Measurements from ENCODE around the gene REXO1. TPM values are rescaled to one million over a fixed set of nuclear protein-coding genes. Genes with fewer than 3 reads are reported as not detected.

The REXO1 gene
- total and polyA plus RNA-seq, 2 of the 13 experiments (the other 11 are each of a cell fraction or from before 2014, with no cell fraction given): 5.0 to 11.2 TPM

DNA sequence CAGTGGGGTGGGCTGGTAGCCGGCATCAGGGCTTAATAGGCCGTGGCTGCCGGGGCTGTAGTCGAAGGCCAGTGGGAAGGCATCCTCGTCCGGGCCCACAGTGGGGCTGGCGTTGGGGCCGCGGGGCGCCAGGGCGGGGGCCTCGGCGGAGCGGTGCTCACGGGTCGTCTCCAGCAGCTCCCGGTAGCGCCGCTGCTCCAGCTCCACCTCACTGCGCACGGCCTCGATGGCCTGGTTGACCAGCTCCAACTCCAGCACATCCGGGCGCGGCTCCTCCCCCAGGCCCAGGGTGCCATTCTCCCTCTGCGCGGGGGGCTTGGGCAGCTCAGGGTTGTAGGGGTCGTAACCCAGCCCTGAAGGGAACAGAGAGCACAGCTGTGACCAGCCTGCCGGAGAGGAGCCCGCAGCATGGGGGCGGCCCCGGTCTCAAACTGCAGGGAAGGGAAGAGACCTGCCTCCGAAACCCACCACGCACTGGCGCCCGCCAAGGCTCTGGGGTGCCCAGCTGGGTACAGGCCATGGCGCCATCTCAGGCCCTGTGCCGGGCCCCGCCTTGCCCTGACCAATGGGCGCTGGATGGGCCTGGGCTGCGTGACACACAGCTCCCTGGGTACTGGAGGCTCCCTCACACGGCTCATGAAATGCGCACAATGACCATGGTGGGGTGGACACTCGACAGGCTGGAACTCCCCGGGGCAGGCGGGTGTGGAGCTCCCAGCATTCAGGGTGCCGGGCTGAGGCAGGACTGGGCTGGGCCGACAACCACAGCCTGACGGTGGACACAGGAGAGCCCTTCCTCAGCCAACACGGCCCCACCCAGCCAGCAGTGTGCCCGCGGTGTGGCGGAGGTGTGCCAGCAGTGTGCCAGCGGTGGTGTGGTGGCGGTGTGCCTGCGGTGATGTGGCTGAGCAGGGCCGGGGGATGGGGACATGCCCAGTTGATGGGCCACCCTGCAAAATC lies 19.7 kb downstream of the REXO1 start:
- 98% methylated on average over 20 of the region's 57 CpGs for WGBS (ENCODE audit: low lambda C conversion rate)
- H3K27ac ChIP-seq (ENCODE audit: extremely low read length, insufficient read depth, low read length): no peak overlapping the region
- peaks cover 8 to 23% of the 10 kb centered on the region in 2 experiments; a peak in 4 of 5 replicates for H3K36me3 ChIP-seq (replicated peaks in 1 of 2; ENCODE audit: control insufficient read depth in 1 of 2, insufficient read depth in 2 of 2, low read length in 2 of 2)
- H3K4me1 ChIP-seq (ENCODE audit: insufficient read depth, low read length): no peaks in the 10 kb centered on the region
- FAIRE-seq: no peak
- BruUV-seq (replicated peaks): no TSS peak
- ChIA-PET CTCF (ENCODE audit: low intra/inter-chr PET ratio, low total read pairs) (no interaction called here), POLR2A (interaction anchor here (2.1 kb wide), 1 partner anchor 10 kb away, joined by 6 read pairs; no protein-coding TSS in a partner anchor)
- no peak for ATAC-seq
- intact Hi-C loops (cut with micrococcal nuclease; ENCODE audit: unreplicated experiment) (no loop called here), in situ Hi-C loops (cut with HindIII; ENCODE audit: extremely low pct_ligation_motif_present, low pct_unique_long_range_greater_than_20kb) (no loop called here)
- no peaks in the 10 kb centered on the region for H3K27me3 ChIP-seq (ENCODE audit: control insufficient read depth in 1 of 2, insufficient read depth in 2 of 2, low read length in 2 of 2)
- H3K4me2 ChIP-seq (ENCODE audit: low read depth, low read length): no peak overlapping the region
- H4K20me1 ChIP-seq (ENCODE audit: insufficient read depth, low read length): 0 out of 2 replicates have a peak, but pooled peaks cover 3% of the 10 kb centered on the region
- H3K79me2 ChIP-seq (ENCODE audit: insufficient read depth, low read length): no peaks in the 10 kb centered on the region
- H3K4me3 ChIP-seq (replicated peaks in 1 of 3; ENCODE audit: insufficient read depth in 1 of 3, low read depth in 2 of 3, low read length in 3 of 3): no peak overlapping the region
- no peak overlapping the region for H2AFZ ChIP-seq (ENCODE audit: low read length)
- no peaks in the 10 kb centered on the region for H3K9me3 ChIP-seq (ENCODE audit: low read length)
- no peak for DNase-seq (ENCODE audit: low spot score)
- TF ChIP-seq GABPA (IDR thresholded peaks at IDR 0.05; ENCODE audit: low read depth, low read length) (no peak), GABPA (CRISPR knock-in tag; IDR thresholded peaks at IDR 0.05; ENCODE audit: low read depth) (no peak), TBL1XR1 (IDR thresholded peaks at IDR 0.05; ENCODE audit: borderline replicate concordance, low read length, partially characterized antibody) (no peak), ZNF672 (CRISPR knock-in tag; IDR thresholded peaks at IDR 0.05) (no peak), ZNF451 (CRISPR knock-in tag; IDR thresholded peaks at IDR 0.05) (no peak), ZNF207 (IDR thresholded peaks at IDR 0.05; ENCODE audit: borderline replicate concordance) (no peak), KDM4B (CRISPR knock-in tag; IDR thresholded peaks at IDR 0.05) (no peak), AGO2 (optimal IDR thresholded peaks at IDR 0.05; ENCODE audit: low read depth, low read length) (peak; percentile 67), NFE2 (CRISPR knock-in tag; IDR thresholded peaks at IDR 0.05) (no peak)
- TF ChIP-seq, protein P1, sequence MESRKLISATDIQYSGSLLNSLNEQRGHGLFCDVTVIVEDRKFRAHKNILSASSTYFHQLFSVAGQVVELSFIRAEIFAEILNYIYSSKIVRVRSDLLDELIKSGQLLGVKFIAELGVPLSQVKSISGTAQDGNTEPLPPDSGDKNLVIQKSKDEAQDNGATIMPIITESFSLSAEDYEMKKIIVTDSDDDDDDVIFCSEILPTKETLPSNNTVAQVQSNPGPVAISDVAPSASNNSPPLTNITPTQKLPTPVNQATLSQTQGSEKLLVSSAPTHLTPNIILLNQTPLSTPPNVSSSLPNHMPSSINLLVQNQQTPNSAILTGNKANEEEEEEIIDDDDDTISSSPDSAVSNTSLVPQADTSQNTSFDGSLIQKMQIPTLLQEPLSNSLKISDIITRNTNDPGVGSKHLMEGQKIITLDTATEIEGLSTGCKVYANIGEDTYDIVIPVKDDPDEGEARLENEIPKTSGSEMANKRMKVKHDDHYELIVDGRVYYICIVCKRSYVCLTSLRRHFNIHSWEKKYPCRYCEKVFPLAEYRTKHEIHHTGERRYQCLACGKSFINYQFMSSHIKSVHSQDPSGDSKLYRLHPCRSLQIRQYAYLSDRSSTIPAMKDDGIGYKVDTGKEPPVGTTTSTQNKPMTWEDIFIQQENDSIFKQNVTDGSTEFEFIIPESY (CRISPR knock-in tag; IDR thresholded peaks at IDR 0.05): peak; percentile 53; the same call in 1 of the 2 replicates
- TF ChIP-seq, protein P2, sequence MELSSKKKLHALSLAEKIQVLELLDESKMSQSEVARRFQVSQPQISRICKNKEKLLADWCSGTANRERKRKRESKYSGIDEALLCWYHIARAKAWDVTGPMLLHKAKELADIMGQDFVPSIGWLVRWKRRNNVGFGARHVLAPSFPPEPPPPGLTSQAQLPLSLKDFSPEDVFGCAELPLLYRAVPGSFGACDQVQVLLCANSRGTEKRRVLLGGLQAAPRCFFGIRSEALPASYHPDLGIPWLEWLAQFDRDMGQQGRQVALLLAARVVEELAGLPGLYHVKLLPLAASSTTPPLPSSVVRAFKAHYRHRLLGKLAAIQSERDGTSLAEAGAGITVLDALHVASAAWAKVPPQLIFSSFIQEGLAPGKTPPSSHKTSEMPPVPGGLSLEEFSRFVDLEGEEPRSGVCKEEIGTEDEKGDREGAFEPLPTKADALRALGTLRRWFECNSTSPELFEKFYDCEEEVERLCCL (CRISPR knock-in tag; IDR thresholded peaks at IDR 0.05; ENCODE audit: borderline replicate concordance): no peak
- H3K9ac ChIP-seq (ENCODE audit: insufficient read depth, low read depth, low read length): no peak overlapping the region

All from HepG2 (cell line).